Sigmoid colon (tissue), 7 donors: ENCODE results near the gene SNX8. TPM values are rescaled to one million over a fixed set of nuclear protein-coding genes. Genes with fewer than 3 reads are reported as not detected.
"Not testable (repeated sequence)": the region's sequence is repeated elsewhere in the genome, so short reads cannot be mapped to it uniquely, and the experiment has no call there.

ENCODE experiments used
- DNase-seq: peaks from one replicate; pipeline ENCODE4 v3.0.0-alpha.2; 2019
- H3K27ac ChIP-seq, 4 donors: fragments of 200-600 bp; sonication (generic); one replicate each; pipeline ENCODE4 v1.5.1; 2016 to 2019; ENCODE audit warnings: mild to moderate bottlenecking in 1 of 4
- H3K27me3 ChIP-seq, 3 donors: fragments of 200-600 bp; sonication (generic); one replicate each; pipeline ENCODE4 v1.5.1; 2019; ENCODE audit warnings: mild to moderate bottlenecking in 1 of 3
- H3K36me3 ChIP-seq, 4 donors: fragments of 200-600 bp; sonication (generic); one replicate each; pipeline ENCODE4 v1.5.1; 2016 to 2019
- H3K4me1 ChIP-seq, 4 donors: fragments of 200-600 bp; sonication (generic); one replicate each; pipeline ENCODE4 v1.5.1; 2017 to 2019
- H3K4me3 ChIP-seq, 4 donors: fragments of 200-600 bp; sonication (generic); one replicate each; pipeline ENCODE4 v1.5.1; 2017 to 2019; ENCODE audit warnings: mild to moderate bottlenecking in 2 of 4, moderate library complexity in 1 of 4
- H3K9me3 ChIP-seq, 4 donors: fragments of 200-600 bp in 3 of 4; sonication (generic) in 3 of 4; one replicate each; pipeline versions ENCODE4 v1.5.1 to v1.6.1; 2013 to 2019
- EP300 ChIP-seq, 4 donors: sonication (generic); formaldehyde crosslinking; IDR thresholded peaks; one replicate each; pipeline ENCODE4 v1.6.1; 2017; ENCODE audit warnings: antibody characterized with exemption in 4 of 4
- POLR2A ChIP-seq, 2 donors: fragments of 450-650 bp; IDR thresholded peaks; one replicate each; pipeline ENCODE4 v1.6.1; 2016; ENCODE audit warnings: antibody characterized with exemption in 2 of 2, mild to moderate bottlenecking in 2 of 2, moderate library complexity in 2 of 2
- POLR2AphosphoS5 ChIP-seq, 4 donors: sonication (generic); formaldehyde crosslinking; IDR thresholded peaks; one replicate each; pipeline ENCODE4 v1.6.1; 2017; ENCODE audit warnings: antibody characterized with exemption in 4 of 4
- WGBS, 2 donors: extraction: QIAGEN DNeasy Blood & Tissue Kit; methylation state at CpG; one replicate each; pipeline ENCODE4 v1.1.7; 2013; 5-methylcytosine and 5-hydroxymethylcytosine counted together
- intact Hi-C: fragments of 100-400 bp; cut with DNase I; formaldehyde crosslinking; loops from one replicate; pipeline ENCODE4 v1.15.1; 2023
- polyA plus RNA-seq, 3 donors: library from polyadenylated mRNA; stranded (reverse); fragments of 200-250 nt; gene quantifications; one replicate each; pipeline ENCODE4 v1.2.3, GENCODE V29; 2013
- total RNA-seq, 4 donors: library from RNA; depleted of rRNA; stranded (reverse); fragments of >200 nt; gene quantifications; one replicate each; pipeline ENCODE4 v1.1.0, GENCODE V29; 2016
- TF ChIP-seq, protein P1 (sequence below), 4 experiments: fragments of 450-650 bp in 3 of 4; fragments of 200-600 bp in 1 of 4; IDR thresholded peaks; one replicate each; pipeline ENCODE4 v1.5.1; 2016 to 2019; ENCODE audit warnings: antibody characterized with exemption in 4 of 4, mild to moderate bottlenecking in 3 of 4, moderate library complexity in 2 of 4
- donor health status: healthy with polysubstance abuse.
- donor health status: Bipolar disorder and iron deficiency.
- donor health status: healthy.

Gene SNX8
- total and polyA plus RNA-seq, 7 donors: 5.3 to 23.1 (median 10.2) TPM

DNA sequence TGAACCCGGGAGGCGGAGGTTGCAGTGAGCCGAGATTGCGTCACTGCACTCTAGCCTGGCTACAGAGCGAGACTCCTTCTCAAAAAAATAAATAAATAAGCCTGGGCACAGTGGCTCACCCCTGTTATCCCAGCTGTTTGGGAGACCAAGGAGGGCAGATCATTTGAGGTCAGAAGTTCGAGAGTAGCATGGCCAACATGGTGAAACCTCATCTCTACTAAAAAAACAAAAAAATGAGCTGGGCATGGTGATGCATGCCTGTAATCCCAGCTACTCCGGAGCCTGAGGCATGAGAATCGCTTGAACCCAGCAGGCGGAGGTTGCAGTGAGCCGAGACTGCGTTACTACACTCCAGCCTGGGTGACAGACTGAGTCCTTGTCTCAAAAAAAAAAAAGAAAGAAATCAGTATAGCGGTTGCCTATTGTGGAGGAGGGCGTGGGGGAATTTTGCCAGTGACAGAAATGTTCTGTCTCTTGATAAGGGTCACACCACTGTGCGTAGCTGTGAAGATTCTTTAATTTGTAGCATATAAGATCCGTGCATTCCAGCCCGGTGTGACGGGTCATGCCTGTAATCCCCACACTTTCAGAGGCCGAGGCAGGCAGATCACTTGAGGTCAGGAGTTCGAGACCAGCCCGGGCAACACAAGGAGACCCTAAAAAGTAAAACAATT is 22.5 kb upstream of the SNX8 start:
- WGBS, 2 donors: 96% methylated on average over 20 of the region's 20 CpGs
- intact Hi-C loops: no loop called here
- no peak overlapping the region for H3K27ac ChIP-seq
- no peak for DNase-seq
- no peaks in the 10 kb centered on the region for H3K27me3 ChIP-seq
- TF ChIP-seq EP300 (IDR thresholded peaks at IDR 0.05) (no peak), POLR2A (IDR thresholded peaks at IDR 0.05) (no peak), POLR2AphosphoS5 (IDR thresholded peaks at IDR 0.05) (no peak)
- TF ChIP-seq, protein P1, sequence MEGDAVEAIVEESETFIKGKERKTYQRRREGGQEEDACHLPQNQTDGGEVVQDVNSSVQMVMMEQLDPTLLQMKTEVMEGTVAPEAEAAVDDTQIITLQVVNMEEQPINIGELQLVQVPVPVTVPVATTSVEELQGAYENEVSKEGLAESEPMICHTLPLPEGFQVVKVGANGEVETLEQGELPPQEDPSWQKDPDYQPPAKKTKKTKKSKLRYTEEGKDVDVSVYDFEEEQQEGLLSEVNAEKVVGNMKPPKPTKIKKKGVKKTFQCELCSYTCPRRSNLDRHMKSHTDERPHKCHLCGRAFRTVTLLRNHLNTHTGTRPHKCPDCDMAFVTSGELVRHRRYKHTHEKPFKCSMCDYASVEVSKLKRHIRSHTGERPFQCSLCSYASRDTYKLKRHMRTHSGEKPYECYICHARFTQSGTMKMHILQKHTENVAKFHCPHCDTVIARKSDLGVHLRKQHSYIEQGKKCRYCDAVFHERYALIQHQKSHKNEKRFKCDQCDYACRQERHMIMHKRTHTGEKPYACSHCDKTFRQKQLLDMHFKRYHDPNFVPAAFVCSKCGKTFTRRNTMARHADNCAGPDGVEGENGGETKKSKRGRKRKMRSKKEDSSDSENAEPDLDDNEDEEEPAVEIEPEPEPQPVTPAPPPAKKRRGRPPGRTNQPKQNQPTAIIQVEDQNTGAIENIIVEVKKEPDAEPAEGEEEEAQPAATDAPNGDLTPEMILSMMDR (IDR thresholded peaks at IDR 0.05): no peak
- no peaks in the 10 kb centered on the region for H3K36me3 ChIP-seq
- H3K4me3 ChIP-seq: no peak overlapping the region
- no peaks in the 10 kb centered on the region for H3K4me1 ChIP-seq
- no peaks in the 10 kb centered on the region for H3K9me3 ChIP-seq

DNA sequence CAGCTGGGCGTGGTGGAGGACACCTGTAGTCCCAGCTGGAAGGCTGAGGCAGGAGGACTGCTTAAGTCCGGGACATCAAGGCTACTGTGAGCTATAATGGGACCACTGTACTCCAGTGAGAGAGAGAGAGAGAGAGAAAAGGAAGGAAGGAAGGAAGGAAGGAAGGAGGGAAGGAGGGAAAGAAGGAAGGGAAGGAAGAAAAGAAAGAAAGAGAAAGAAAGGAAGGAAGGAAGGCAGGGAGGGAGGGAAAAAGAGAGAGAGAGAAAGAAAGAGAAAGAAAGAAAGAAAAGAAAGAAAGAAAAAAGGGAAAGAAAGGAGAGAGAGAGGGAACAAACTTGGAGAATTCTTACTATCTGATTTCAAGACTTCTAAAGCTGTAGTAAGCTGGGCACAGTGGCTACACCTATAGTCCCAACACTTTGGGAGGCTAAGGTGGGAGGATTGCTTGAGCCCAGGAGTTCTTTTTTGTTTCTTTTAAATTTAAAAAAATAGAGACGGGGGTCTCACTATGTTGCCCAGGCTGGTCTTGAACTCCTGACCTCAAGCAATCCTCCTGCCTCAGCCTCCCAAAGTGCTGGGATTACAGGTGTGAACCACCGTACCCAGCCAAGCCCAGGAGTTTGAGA is 18.5 kb upstream of the SNX8 start:
- H3K9me3 ChIP-seq, H3K36me3 ChIP-seq, H3K27me3 ChIP-seq, intact Hi-C loops, H3K27ac ChIP-seq, H3K4me3 ChIP-seq, H3K4me1 ChIP-seq, DNase-seq: not testable (repeated sequence)
- WGBS, 2 donors: 94 to 95% methylated on average over 4 of the region's 4 CpGs

- 86 to 91% methylated on average over 6 of the region's 6 CpGs for WGBS, 2 donors
- intact Hi-C loops: no loop called here
- Histone ChIP-seq H3K36me3 (no peaks in the 10 kb centered on the region), H3K27ac (no peak overlapping the region), H3K27me3 (no peaks in the 10 kb centered on the region), H3K9me3 (no peaks in the 10 kb centered on the region), H3K4me1 (no peaks in the 10 kb centered on the region), H3K4me3 (no peak overlapping the region)
- TF ChIP-seq POLR2AphosphoS5 (IDR thresholded peaks at IDR 0.05) (no peak), EP300 (IDR thresholded peaks at IDR 0.05) (no peak), POLR2A (IDR thresholded peaks at IDR 0.05) (no peak)
- TF ChIP-seq, protein P1 (IDR thresholded peaks at IDR 0.05): no peak
- DNase-seq: no peak
Measured at GRCh38 chr7:2331707-2332106, 17.5 kb upstream of the SNX8 start.

- H3K27me3 ChIP-seq: no peaks in the 10 kb centered on the region
- 92 to 93% methylated on average over 2 of the region's 2 CpGs for WGBS, 2 donors
- no peaks in the 10 kb centered on the region for H3K9me3 ChIP-seq
- TF ChIP-seq, protein P1 (IDR thresholded peaks at IDR 0.05): no peak
- TF ChIP-seq EP300 (IDR thresholded peaks at IDR 0.05) (no peak), POLR2A (IDR thresholded peaks at IDR 0.05) (no peak), POLR2AphosphoS5 (IDR thresholded peaks at IDR 0.05) (no peak)
- no peak for DNase-seq
- H3K36me3 ChIP-seq: no peaks in the 10 kb centered on the region
- no peaks in the 10 kb centered on the region for H3K4me1 ChIP-seq
- no peak overlapping the region for H3K27ac ChIP-seq
- intact Hi-C loops: no loop called here
- no peak overlapping the region for H3K4me3 ChIP-seq
Measured at GRCh38 chr7:2330493-2330892, 16.3 kb upstream of the SNX8 start.

DNA sequence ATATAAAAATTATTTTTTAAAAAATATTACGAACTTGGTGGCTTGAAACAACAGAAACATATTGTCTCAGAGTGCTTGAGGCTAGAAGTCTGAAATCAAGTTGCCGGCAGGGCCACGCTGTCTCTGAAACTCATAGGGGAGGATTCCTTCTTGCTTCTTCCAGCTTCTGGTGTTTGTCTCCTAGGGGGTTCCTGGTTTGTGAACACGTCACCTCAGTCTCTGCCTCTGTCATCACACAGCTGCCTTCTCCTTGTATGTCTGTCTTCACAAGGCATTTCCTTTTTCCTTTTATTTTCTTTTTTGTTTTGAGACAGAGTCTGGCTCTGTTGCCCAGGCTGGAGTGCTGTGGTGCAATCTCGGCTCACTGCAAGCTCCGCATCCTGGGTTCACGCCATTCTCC is 12.7 kb upstream of the SNX8 start:
- Histone ChIP-seq H3K4me3 (no peak overlapping the region), H3K4me1 (no peaks in the 10 kb centered on the region), H3K9me3 (no peaks in the 10 kb centered on the region), H3K27me3 (no peaks in the 10 kb centered on the region), H3K27ac (no peak overlapping the region), H3K36me3 (no peaks in the 10 kb centered on the region)
- intact Hi-C loops: no loop called here
- 92% methylated on average over 7 of the region's 7 CpGs for WGBS, 2 donors
- no peak for TF ChIP-seq POLR2AphosphoS5 (IDR thresholded peaks at IDR 0.05)
- no peak for TF ChIP-seq EP300 (IDR thresholded peaks at IDR 0.05)
- TF ChIP-seq POLR2A (IDR thresholded peaks at IDR 0.05): no peak
- no peak for DNase-seq
